HL-60/S4 treated with phorbol 12-myristate 13-acetate at 8.2 ng/mL for 4 days and 3 days (cell line): ENCODE measurements around the gene MRGPRE.
"Not testable (repeated sequence)": the region's sequence is repeated elsewhere in the genome, so short reads cannot be mapped to it uniquely, and the experiment has no call there.

Source experiments
- in situ Hi-C: fragments of 300-500 bp; cut with MboI; formaldehyde crosslinking; loops from 2 replicates; pipeline ENCODE4 v1.15.0; 2022; ENCODE audit warnings: low sequenced_read_pairs

Gene MRGPRE

GRCh38 chr11:3231851-3232744 lies at the start of gene MRGPRE:
Gene MRGPRE (minus strand): TSS chr11:3232417. CDS start chr11:3228799, 3,618 bp downstream.
- in situ Hi-C loops: no loop called here

GRCh38 chr11:3281146-3281545 lies 48.9 kb upstream of the MRGPRE start:
- in situ Hi-C loops: not testable (repeated sequence)

- in situ Hi-C loops: not testable (repeated sequence)
These were observed 48.4 kb upstream of the MRGPRE start for GRCh38 chr11:3280662-3281061.

GRCh38 chr11:3278922-3279321 lies 46.7 kb upstream of the MRGPRE start:
- in situ Hi-C loops: not testable (repeated sequence)

- in situ Hi-C loops: not testable (repeated sequence)
These were observed 41.4 kb upstream of the MRGPRE start for GRCh38 chr11:3273629-3274028.

- in situ Hi-C loops: not testable (repeated sequence)
These were observed 30.3 kb upstream of the MRGPRE start for GRCh38 chr11:3262548-3262947.

GRCh38 chr11:3261831-3262230 lies 29.6 kb upstream of the MRGPRE start:
- in situ Hi-C loops: not testable (repeated sequence)

- in situ Hi-C loops: not testable (repeated sequence)
These were observed 25.3 kb upstream of the MRGPRE start for GRCh38 chr11:3257509-3257908.

- in situ Hi-C loops: not testable (repeated sequence)
These were observed 23.0 kb upstream of the MRGPRE start for GRCh38 chr11:3255241-3255640.

- in situ Hi-C loops: not testable (repeated sequence)
These were observed 22.6 kb upstream of the MRGPRE start for GRCh38 chr11:3254773-3255172.

GRCh38 chr11:3245071-3245470 lies 12.9 kb upstream of the MRGPRE start:
- in situ Hi-C loops: no loop called here

- in situ Hi-C loops: no loop called here
These were observed 11.7 kb upstream of the MRGPRE start for GRCh38 chr11:3243880-3244279.

GRCh38 chr11:3237119-3237518 lies 4.9 kb upstream of the MRGPRE start:
- in situ Hi-C loops: no loop called here

GRCh38 chr11:3234846-3235245 lies 2.6 kb upstream of the MRGPRE start:
- in situ Hi-C loops: no loop called here

- in situ Hi-C loops: no loop called here
These were observed 739 bp upstream of the MRGPRE start for GRCh38 chr11:3232956-3233355.

GRCh38 chr11:3231550-3231850 lies 717 bp downstream of the MRGPRE start:
- in situ Hi-C loops: no loop called here

- in situ Hi-C loops: no loop called here
These were observed 1.3 kb downstream of the MRGPRE start for GRCh38 chr11:3230636-3231549.

- in situ Hi-C loops: no loop called here
These were observed 2.3 kb downstream of the MRGPRE start for GRCh38 chr11:3229673-3230630.

- in situ Hi-C loops: no loop called here
These were observed 3.8 kb downstream of the MRGPRE start for GRCh38 chr11:3228445-3228829.

GRCh38 chr11:3227568-3228444 lies 4.4 kb downstream of the MRGPRE start:
- in situ Hi-C loops: no loop called here
